HFF-Myc (cell line): ENCODE measurements around the gene MAPK1.

Experiments used
- DNase-seq: peaks from one replicate; pipeline ENCODE4 v3.0.0-alpha.2; 2011; ENCODE audit warnings: low read depth; ENCODE audit errors: extremely low read depth
- H3K4me3 ChIP-seq: replicated peaks from 2 replicates; pipeline ENCODE4 v1.5.1; 2011; ENCODE audit warnings: low read depth, mild to moderate bottlenecking, control low read depth, low read length
- CTCF ChIP-seq: IDR thresholded peaks from 2 replicates; pipeline ENCODE4 v1.5.1; 2012; ENCODE audit warnings: mild to moderate bottlenecking, low read depth, low read length, control low read depth; ENCODE audit errors: missing control alignments

The MAPK1 gene

DNA sequence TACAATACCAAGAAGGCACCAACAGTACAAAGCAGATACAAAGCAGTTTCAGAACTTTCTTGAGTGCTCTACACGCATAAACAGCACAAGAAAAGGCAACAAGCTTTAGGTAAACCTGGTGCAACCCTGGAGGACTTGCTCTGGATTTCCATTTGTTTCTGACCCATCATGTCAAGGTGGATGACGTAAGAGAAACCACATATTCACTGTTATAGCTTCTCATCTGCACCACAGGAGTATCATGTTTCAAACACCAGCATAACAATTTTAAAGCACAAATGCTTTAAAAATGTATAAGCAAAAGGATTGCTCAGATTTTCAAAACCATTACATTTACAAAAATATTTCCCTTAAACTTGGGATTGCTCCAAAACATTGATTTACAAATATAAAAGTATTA, 106.8 kb downstream of the MAPK1 start:
- DNase-seq, result no peak
- H3K4me3 ChIP-seq, result no peak overlapping the region
- TF ChIP-seq CTCF, result no peak

- DNase-seq, result no peak
- no peak for TF ChIP-seq CTCF
- no peak overlapping the region for H3K4me3 ChIP-seq
Measured at GRCh38 chr22:21759646-21760376, 107.6 kb downstream of the MAPK1 start.

DNA sequence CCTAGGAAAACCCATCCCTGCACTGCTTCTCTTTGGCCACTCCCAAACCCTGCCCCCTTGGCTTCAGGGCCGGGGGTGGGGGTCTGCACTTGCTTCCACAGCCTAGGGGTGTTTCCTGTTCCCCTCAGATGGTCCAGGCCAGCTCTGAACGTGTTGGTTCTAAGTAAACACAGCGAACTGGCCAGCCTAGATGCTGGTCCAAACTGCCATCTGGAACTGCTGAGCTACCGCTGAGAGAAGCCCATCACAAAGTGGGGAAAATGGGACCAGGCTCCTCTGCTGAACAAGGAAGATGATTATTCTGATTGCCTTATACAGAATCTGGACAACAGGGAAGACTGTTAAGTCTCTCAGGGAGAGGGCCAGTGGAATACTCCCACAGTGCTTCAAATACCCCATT, 108.4 kb downstream of the MAPK1 start:
- no peak overlapping the region for H3K4me3 ChIP-seq
- no peak for DNase-seq
- TF ChIP-seq CTCF, result no peak

GRCh38 chr22:21758091-21758864, 109.2 kb downstream of the MAPK1 start:
- TF ChIP-seq CTCF, result no peak

GRCh38 chr22:21755851-21756284, 111.6 kb downstream of the MAPK1 start:
- no peak for DNase-seq
- H3K4me3 ChIP-seq, result no peak overlapping the region
- TF ChIP-seq CTCF, result no peak

More at GRCh38 chr22:21758091-21758864, 109.2 kb downstream of the MAPK1 start:
- no peak overlapping the region for H3K4me3 ChIP-seq
- no peak for DNase-seq

DNA sequence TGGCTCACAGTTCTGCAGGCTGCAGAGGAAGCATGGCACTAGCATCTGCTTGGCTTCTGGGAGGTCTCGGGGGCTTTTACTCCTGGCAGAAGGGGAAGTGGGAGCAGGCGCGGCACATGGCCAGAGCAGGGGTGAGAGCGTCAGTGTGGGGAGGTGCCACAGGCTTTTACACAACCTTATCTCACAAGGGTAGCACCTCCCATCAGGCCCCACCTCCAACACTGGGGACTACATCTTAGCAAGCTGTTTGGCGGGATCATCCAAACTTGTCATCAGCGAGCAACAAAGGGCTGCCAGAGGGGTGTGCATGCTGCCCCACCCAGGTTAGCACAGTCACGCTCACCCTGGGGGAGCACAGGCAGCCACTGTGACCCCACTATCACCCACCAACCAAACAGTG, 112.9 kb downstream of the MAPK1 start:
- DNase-seq, result no peak
- no peak for TF ChIP-seq CTCF
- H3K4me3 ChIP-seq, result no peak overlapping the region
